ENCODE measurements around the gene PIGP.

Gene PIGP

DNA sequence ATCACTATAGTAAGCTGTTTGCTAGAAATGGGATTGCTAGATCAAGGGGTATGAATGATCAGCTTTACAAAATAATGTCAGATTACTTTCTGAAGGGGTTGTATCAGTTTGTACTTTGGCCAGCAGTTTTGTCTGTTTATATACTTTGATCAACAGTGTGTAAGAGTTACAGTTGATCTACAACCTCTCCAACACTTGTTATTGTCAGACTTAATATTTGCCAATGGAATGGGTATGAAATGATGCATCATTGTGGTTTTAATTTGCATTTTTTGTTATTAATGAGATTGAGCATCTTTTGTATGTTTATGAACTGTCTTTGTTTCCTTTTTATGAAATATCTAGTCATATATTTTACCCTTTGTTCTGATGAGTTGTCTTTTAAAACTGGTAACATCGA, 4.5 kb upstream of the PIGP start:
- no peak for DNase-seq (ENCODE audit: low read depth)
- no peak overlapping the region for H3K4me3 ChIP-seq (ENCODE audit: low read depth, low read length)
- TF ChIP-seq, protein P1, sequence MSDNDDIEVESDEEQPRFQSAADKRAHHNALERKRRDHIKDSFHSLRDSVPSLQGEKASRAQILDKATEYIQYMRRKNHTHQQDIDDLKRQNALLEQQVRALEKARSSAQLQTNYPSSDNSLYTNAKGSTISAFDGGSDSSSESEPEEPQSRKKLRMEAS (IDR thresholded peaks at IDR 0.05; ENCODE audit: low read depth, low read length): no peak
- TF ChIP-seq POLR2A (IDR thresholded peaks at IDR 0.05; ENCODE audit: extremely low read depth, insufficient read length) (no peak), MYC (IDR thresholded peaks at IDR 0.05; ENCODE audit: low read depth, low read length) (no peak)
- TF ChIP-seq, protein P2, sequence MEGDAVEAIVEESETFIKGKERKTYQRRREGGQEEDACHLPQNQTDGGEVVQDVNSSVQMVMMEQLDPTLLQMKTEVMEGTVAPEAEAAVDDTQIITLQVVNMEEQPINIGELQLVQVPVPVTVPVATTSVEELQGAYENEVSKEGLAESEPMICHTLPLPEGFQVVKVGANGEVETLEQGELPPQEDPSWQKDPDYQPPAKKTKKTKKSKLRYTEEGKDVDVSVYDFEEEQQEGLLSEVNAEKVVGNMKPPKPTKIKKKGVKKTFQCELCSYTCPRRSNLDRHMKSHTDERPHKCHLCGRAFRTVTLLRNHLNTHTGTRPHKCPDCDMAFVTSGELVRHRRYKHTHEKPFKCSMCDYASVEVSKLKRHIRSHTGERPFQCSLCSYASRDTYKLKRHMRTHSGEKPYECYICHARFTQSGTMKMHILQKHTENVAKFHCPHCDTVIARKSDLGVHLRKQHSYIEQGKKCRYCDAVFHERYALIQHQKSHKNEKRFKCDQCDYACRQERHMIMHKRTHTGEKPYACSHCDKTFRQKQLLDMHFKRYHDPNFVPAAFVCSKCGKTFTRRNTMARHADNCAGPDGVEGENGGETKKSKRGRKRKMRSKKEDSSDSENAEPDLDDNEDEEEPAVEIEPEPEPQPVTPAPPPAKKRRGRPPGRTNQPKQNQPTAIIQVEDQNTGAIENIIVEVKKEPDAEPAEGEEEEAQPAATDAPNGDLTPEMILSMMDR (IDR thresholded peaks at IDR 0.05; ENCODE audit: low read depth, low read length): no peak

DNA sequence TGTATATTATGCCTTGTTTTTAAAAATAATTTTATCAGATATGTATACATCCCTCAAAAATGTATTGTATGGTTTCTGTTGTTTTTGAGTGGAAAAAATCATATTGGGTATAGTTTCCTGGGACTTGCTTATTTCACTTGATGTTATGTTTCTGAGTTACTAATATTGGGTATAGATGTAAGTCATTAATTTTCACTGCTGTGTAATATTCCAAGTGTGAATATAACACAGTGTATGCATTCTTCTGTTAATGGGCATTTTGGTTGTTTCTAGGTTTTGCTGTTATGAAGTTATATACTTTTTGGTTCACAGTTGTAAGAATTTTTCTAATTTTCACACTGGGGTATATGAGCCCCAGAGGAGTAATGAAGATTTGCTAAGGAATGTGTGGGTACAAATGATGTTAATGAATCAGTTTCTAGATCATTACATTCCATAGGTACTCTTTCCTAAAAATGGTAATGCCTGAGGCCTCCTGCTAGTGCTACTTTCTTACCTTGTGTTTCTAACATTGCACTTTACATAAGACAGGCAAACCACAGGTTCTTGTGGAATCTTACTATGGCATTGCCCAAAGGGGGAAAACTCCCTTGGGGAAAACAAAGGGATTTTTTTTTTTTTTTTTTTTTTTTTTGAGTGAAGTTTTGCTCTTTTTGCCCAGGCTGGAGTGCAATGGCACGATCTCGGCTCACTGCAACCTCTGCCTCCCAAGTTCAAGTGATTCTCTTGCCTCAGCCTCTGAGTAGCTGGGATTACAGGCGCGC, 3.4 kb upstream of the PIGP start:
- no peak overlapping the region for H3K4me3 ChIP-seq (ENCODE audit: low read depth, low read length)
- TF ChIP-seq POLR2A (IDR thresholded peaks at IDR 0.05; ENCODE audit: extremely low read depth, insufficient read length) (no peak), MYC (IDR thresholded peaks at IDR 0.05; ENCODE audit: low read depth, low read length) (no peak)
- TF ChIP-seq, protein P1 (IDR thresholded peaks at IDR 0.05; ENCODE audit: low read depth, low read length): no peak
- TF ChIP-seq, protein P2 (IDR thresholded peaks at IDR 0.05; ENCODE audit: low read depth, low read length): no peak
- DNase-seq (ENCODE audit: low read depth): no peak

DNA sequence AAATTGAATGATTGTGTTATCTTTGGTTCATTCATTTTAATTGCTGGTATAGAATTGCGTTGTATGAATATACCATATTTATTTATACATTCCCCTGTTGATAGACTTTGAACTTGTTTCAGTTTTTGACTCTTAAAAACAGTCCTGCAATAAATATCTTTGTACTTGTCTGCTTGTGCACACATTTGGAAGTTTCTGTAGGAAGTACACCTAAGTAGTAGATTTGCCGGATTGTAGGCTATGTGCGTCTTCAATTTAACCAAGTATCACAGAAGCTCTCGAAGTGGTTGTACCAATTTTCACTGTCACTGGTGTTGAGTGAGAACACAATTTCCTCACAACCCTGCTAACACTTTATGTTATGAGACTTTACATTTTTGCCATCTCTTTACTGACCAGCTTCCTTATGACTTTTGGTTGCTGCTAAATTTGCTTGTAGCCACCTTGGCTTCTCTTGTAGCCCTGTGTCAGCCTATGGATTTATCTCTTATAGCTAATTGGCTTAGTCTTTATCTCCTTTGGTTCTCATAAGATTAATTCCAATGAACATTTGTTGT, 2.4 kb upstream of the PIGP start:
- peak overlapping the region; percentile 88 for H3K4me3 ChIP-seq (ENCODE audit: low read depth, low read length)
- no peak for TF ChIP-seq MYC (IDR thresholded peaks at IDR 0.05; ENCODE audit: low read depth, low read length)
- TF ChIP-seq, protein P2 (IDR thresholded peaks at IDR 0.05; ENCODE audit: low read depth, low read length): no peak
- TF ChIP-seq, protein P1 (IDR thresholded peaks at IDR 0.05; ENCODE audit: low read depth, low read length): no peak
- no peak for TF ChIP-seq POLR2A (IDR thresholded peaks at IDR 0.05; ENCODE audit: extremely low read depth, insufficient read length)
- no peak for DNase-seq (ENCODE audit: low read depth)

DNA sequence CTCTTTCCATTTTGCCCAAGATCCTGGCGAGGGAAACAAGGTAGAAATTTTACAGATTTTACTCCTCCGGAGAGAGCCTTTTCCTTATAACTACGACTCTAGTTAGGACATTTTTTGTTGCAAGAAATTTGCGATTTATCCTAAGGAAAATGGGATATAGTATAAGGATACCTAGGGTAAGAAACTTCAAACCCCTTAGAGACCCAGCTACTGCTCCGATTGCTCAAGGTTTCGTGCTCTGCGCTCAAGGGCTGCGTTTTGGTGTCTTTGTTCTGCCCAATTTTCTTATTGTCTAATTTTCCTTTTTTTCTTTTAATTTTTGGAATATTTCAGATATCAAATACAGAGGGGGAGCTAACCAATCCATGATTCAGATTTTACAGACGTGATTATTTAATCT, 1.7 kb upstream of the PIGP start:
- DNase-seq (ENCODE audit: low read depth): peak; percentile 20
- peak overlapping the region; percentile 88 for H3K4me3 ChIP-seq (ENCODE audit: low read depth, low read length)
- TF ChIP-seq, protein P2 (IDR thresholded peaks at IDR 0.05; ENCODE audit: low read depth, low read length): no peak
- TF ChIP-seq MYC (IDR thresholded peaks at IDR 0.05; ENCODE audit: low read depth, low read length) (no peak), POLR2A (IDR thresholded peaks at IDR 0.05; ENCODE audit: extremely low read depth, insufficient read length) (no peak)
- TF ChIP-seq, protein P1 (IDR thresholded peaks at IDR 0.05; ENCODE audit: low read depth, low read length): no peak

DNA sequence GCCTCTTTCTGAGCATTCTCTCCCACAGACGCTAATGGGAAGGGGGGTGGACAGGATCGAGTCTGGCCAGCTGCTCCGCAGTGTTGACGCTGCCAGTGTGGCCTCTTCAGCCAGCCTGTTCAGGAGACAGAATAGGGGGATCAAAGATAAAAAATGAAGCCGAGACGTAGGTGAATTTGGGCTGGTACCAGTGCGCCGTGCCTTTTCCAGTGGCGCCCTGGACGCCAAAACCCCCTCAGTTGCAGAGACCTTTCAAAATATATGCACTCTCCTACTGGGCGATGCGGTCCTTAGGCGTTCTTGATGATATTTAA, 1.3 kb upstream of the PIGP start:
- peak; percentile 43 for DNase-seq (ENCODE audit: low read depth)

More for the DNA sequence above, 1.3 kb upstream of the PIGP start:
- no peak for TF ChIP-seq POLR2A (IDR thresholded peaks at IDR 0.05; ENCODE audit: extremely low read depth, insufficient read length)
- TF ChIP-seq, protein P1 (IDR thresholded peaks at IDR 0.05; ENCODE audit: low read depth, low read length): no peak
- TF ChIP-seq, protein P2 (IDR thresholded peaks at IDR 0.05; ENCODE audit: low read depth, low read length): no peak
- TF ChIP-seq MYC (IDR thresholded peaks at IDR 0.05; ENCODE audit: low read depth, low read length): no peak
- peak overlapping the region; percentile 88 for H3K4me3 ChIP-seq (ENCODE audit: low read depth, low read length)

Data from NB4 (cell line).